Lower leg skin (tissue), 4 donors: ENCODE data around the gene IL32. TPM values are rescaled to one million over a fixed set of nuclear protein-coding genes. Genes with fewer than 3 reads are reported as not detected.

Source experiments
- DNase-seq, 2 donors: peaks; one replicate each; pipeline ENCODE4 v3.0.0-alpha.2; 2019; ENCODE audit warnings: low spot score in 2 of 2
- H3K4me3 ChIP-seq: fragments of 200-600 bp; sonication (generic); 2 replicates; pipeline ENCODE4 v1.5.1; 2017; ENCODE audit warnings: mild to moderate bottlenecking, low read depth; ENCODE audit not compliant: poor library complexity, severe bottlenecking
- CTCF ChIP-seq, 3 donors: fragments of 450-650 bp; IDR thresholded peaks; one replicate each; pipeline ENCODE4 v1.5.1; 2016; ENCODE audit warnings: antibody characterized with exemption in 3 of 3, mild to moderate bottlenecking in 3 of 3, moderate library complexity in 2 of 3
- POLR2A ChIP-seq, 2 donors: fragments of 450-650 bp; IDR thresholded peaks; one replicate each; pipeline ENCODE4 v1.6.1; 2016 to 2017; ENCODE audit warnings: antibody characterized with exemption in 2 of 2, mild to moderate bottlenecking in 1 of 2, moderate library complexity in 1 of 2
- WGBS, 2 donors: methylation state at CpG; one replicate each; pipeline ENCODE4 v1.1.5; 2018; 5-methylcytosine and 5-hydroxymethylcytosine counted together
- intact Hi-C: fragments of 100-400 bp; cut with DNase I; formaldehyde crosslinking; loops from one replicate; pipeline ENCODE4 v1.15.0; 2023; ENCODE audit warnings: low total_unique reads
- total RNA-seq, 4 donors: library from RNA; depleted of rRNA; stranded (reverse); fragments of >200 nt; gene quantifications; one replicate each; pipeline ENCODE4 v1.1.0, GENCODE V29; 2016

Gene IL32
- total RNA-seq: 1 to 10 TPM in 3 of 4 donors, under 1 TPM in 1; 0.80 to 7.2 (median 5.1) TPM

- TF ChIP-seq CTCF (IDR thresholded peaks at IDR 0.05): no peak
- no peak for TF ChIP-seq POLR2A (IDR thresholded peaks at IDR 0.05)
- H3K4me3 ChIP-seq: no peak within 1 kb of the TSS
- no peak for DNase-seq
- intact Hi-C loops: no loop called here
- 36 to 45% methylated on average over 13 of the region's 13 CpGs for WGBS, 2 donors
These were observed at the start of gene IL32 for GRCh38 chr16:3065069-3065741. TSS of gene IL32 (plus strand) at chr16:3065640. CDS start at chr16:3065812, 172 bp downstream.

- 76 to 89% methylated on average over 13 of the region's 13 CpGs for WGBS, 2 donors
- DNase-seq: no peak
- intact Hi-C loops: no loop called here
- no peak overlapping the region for H3K4me3 ChIP-seq
- TF ChIP-seq CTCF (IDR thresholded peaks at IDR 0.05) (no peak), POLR2A (IDR thresholded peaks at IDR 0.05) (no peak)
These were observed 49.4 kb upstream of the IL32 start for GRCh38 chr16:3015865-3016521.

GRCh38 chr16:3017344-3017743 is 48.1 kb upstream of the IL32 start:
- H3K4me3 ChIP-seq: no peak overlapping the region
- TF ChIP-seq POLR2A (IDR thresholded peaks at IDR 0.05): no peak
- TF ChIP-seq CTCF (IDR thresholded peaks at IDR 0.05): no peak
- 64 to 72% methylated on average over 20 of the region's 20 CpGs for WGBS, 2 donors
- intact Hi-C loops: no loop called here
- DNase-seq: no peak

GRCh38 chr16:3017794-3018506 is 47.5 kb upstream of the IL32 start, which contains the start of gene CLDN6:
TSS of gene CLDN6 (minus strand) at chr16:3018183. CDS start at chr16:3016021, 2,162 bp downstream.
- TF ChIP-seq POLR2A (IDR thresholded peaks at IDR 0.05) (no peak), CTCF (IDR thresholded peaks at IDR 0.05) (no peak)
- WGBS, 2 donors: 5 to 19% methylated on average over 22 to 31 of the region's 52 CpGs
- DNase-seq: no peak
- intact Hi-C loops: no loop called here
- H3K4me3 ChIP-seq: no peak within 1 kb of the TSS

GRCh38 chr16:3019594-3020246 is 45.7 kb upstream of the IL32 start:
- H3K4me3 ChIP-seq: peak overlapping the region; percentile 58
- no peak for DNase-seq
- intact Hi-C loops: no loop called here
- WGBS, 2 donors: 29 to 33% methylated on average over 38 to 40 of the region's 40 CpGs
- TF ChIP-seq CTCF (IDR thresholded peaks at IDR 0.05): no peak
- no peak for TF ChIP-seq POLR2A (IDR thresholded peaks at IDR 0.05)
